Esophagus muscularis mucosa (tissue), 4 donors: ENCODE results near the gene CRIP2. TPM values are rescaled to one million over a fixed set of nuclear protein-coding genes. Genes with fewer than 3 reads are reported as not detected.

Experiments used
- DNase-seq: peaks from one replicate; pipeline ENCODE4 v3.0.0-alpha.2; 2017; ENCODE audit errors: extremely low spot score
- H3K27ac ChIP-seq, 4 donors: fragments of 200-600 bp; sonication (generic); replicated peaks in 1 of 4; 1 replicate in 3 of 4; 2 replicates in 1 of 4; pipeline ENCODE4 v1.5.1; 2016 to 2019; ENCODE audit warnings: mild to moderate bottlenecking in 1 of 4
- H3K27me3 ChIP-seq, 4 donors: fragments of 200-600 bp; sonication (generic); one replicate each; pipeline versions ENCODE4 v1.5.1 to v1.6.0; 2016 to 2019
- H3K36me3 ChIP-seq, 4 donors: fragments of 200-600 bp; sonication (generic); one replicate each; pipeline ENCODE4 v1.5.1; 2016 to 2019
- H3K4me1 ChIP-seq, 4 donors: fragments of 200-600 bp; sonication (generic); one replicate each; pipeline ENCODE4 v1.5.1; 2016 to 2019
- H3K4me3 ChIP-seq, 4 donors: fragments of 200-600 bp; sonication (generic); 1 replicate in 2 of 4; 2 replicates in 2 of 4; pipeline ENCODE4 v1.5.1; 2016 to 2019; ENCODE audit warnings: mild to moderate bottlenecking in 4 of 4, moderate library complexity in 1 of 4
- H3K9me3 ChIP-seq, 4 donors: fragments of 200-600 bp; sonication (generic); 1 replicate in 3 of 4; 2 replicates in 1 of 4; pipeline ENCODE4 v1.5.1; 2016 to 2019
- EP300 ChIP-seq: sonication (generic); formaldehyde crosslinking; IDR thresholded peaks from one replicate; pipeline ENCODE4 v1.6.1; 2017; ENCODE audit warnings: antibody characterized with exemption
- POLR2A ChIP-seq: fragments of 450-650 bp; IDR thresholded peaks from one replicate; pipeline ENCODE4 v1.6.1; 2017; ENCODE audit warnings: antibody characterized with exemption, moderate library complexity, mild to moderate bottlenecking, low read depth
- POLR2AphosphoS5 ChIP-seq, 2 donors: sonication (generic); formaldehyde crosslinking; IDR thresholded peaks; one replicate each; pipeline ENCODE4 v1.6.1; 2017; ENCODE audit warnings: antibody characterized with exemption in 2 of 2
- WGBS: methylation state at CpG from one replicate; pipeline ENCODE4 v1.1.5; 2018; 5-methylcytosine and 5-hydroxymethylcytosine counted together
- intact Hi-C: fragments of 100-400 bp; cut with DNase I; formaldehyde crosslinking; loops from one replicate; pipeline ENCODE4 v1.15.1; 2023
- total RNA-seq, 4 donors: library from RNA; depleted of rRNA; stranded (reverse); fragments of >200 nt; gene quantifications; one replicate each; pipeline versions ENCODE4 v1.1.0 to v1.2.1, GENCODE V29; 2016
- TF ChIP-seq, protein P1 (sequence below), 3 experiments: fragments of 200-600 bp in 2 of 3; fragments of 450-650 bp in 1 of 3; sonication (generic) in 2 of 3; IDR thresholded peaks; one replicate each; pipeline ENCODE4 v1.5.1; 2017 to 2019; ENCODE audit warnings: antibody characterized with exemption in 3 of 3, mild to moderate bottlenecking in 2 of 3, moderate library complexity in 1 of 3

The CRIP2 gene
- total RNA-seq, 4 donors from 2014 or later, result 283 to 578 (median 392) TPM

DNA sequence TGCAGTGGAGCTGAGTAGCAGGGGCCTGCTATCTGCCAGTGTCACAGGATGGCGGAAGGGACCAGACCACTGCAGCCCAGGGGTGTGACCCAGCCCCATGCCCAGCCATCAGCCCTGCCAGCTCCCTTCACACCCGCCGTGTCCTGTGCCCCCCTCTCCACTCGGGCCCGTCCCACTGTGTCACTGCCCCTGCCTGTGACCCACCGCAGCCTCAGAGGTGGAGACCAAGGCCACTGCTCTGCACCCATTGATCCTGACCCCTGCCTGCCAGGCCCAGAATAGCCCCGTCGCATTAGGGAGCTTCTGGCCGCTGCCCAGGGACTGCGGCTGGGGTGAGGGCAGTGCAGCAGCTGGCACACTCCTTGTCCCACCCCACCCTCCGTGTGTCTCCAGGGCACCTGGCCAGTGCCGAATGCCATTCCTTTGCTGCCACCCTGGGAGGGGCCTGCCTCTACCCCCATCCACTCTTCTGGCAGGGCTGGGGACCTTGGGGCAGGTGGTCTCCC lies 2.1 kb upstream of the CRIP2 start:
- peaks cover 77 to 96% (median 94%) of the 10 kb centered on the region in 4 donors for H3K4me1 ChIP-seq
- TF ChIP-seq EP300 (no peak), POLR2AphosphoS5 (IDR thresholded peaks at IDR 0.05) (peak in 1 of 2 donors; percentile 5)
- TF ChIP-seq, protein P1, sequence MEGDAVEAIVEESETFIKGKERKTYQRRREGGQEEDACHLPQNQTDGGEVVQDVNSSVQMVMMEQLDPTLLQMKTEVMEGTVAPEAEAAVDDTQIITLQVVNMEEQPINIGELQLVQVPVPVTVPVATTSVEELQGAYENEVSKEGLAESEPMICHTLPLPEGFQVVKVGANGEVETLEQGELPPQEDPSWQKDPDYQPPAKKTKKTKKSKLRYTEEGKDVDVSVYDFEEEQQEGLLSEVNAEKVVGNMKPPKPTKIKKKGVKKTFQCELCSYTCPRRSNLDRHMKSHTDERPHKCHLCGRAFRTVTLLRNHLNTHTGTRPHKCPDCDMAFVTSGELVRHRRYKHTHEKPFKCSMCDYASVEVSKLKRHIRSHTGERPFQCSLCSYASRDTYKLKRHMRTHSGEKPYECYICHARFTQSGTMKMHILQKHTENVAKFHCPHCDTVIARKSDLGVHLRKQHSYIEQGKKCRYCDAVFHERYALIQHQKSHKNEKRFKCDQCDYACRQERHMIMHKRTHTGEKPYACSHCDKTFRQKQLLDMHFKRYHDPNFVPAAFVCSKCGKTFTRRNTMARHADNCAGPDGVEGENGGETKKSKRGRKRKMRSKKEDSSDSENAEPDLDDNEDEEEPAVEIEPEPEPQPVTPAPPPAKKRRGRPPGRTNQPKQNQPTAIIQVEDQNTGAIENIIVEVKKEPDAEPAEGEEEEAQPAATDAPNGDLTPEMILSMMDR (IDR thresholded peaks at IDR 0.05), result peak in 1 of 3 experiments; percentile 21
- peak overlapping the region; percentile 84 to 99 (median 94) for H3K27ac ChIP-seq
- no peak for DNase-seq
- H3K9me3 ChIP-seq, result no peaks in the 10 kb centered on the region
- intact Hi-C loops, result no loop called here
- H3K36me3 ChIP-seq, result peaks cover 0 to 32% (median 18%) of the 10 kb centered on the region in 4 donors
- WGBS, result 20% methylated on average over 2 of the region's 12 CpGs
- H3K4me3 ChIP-seq, result peak overlapping the region in 1 of 4 donors; percentile 10
- no peaks in the 10 kb centered on the region for H3K27me3 ChIP-seq

DNA sequence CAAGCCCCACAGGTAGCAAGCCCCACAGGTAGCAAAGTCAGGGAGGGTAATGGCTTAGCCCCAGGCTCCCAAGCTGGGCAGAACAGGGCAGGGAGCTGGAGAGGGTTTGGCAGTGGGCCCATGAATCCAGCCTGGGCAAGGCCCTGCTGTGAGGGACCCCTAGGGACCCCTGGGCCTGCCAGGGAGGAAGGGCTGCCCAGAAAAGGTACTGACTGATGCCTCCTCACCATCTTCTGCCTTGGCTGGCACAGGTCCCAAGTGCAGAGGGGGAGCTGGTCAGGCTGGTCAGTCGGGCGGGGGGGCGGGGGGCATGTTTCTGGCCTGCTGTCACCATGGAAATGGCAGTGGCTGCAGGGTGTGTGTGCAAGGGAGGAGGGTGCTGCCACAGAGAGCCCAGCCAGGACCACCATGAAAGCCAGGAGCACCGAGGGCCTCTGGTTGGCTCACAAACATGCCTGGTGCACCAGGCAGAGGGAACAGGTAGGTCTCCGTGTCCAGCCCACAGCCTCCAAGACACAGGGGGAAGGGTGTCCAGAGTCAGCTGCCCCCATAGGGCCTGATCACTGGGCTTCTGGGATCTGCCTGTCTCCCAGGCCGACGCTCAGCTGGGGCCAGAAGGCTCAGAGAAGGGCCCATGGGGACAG lies 1.5 kb upstream of the CRIP2 start:
- Histone ChIP-seq H3K27ac (peak overlapping the region; percentile 84 to 99 (median 94)), H3K9me3 (no peaks in the 10 kb centered on the region), H3K4me3 (peak overlapping the region; percentile 94 to 99 (median 98)), H3K36me3 (peaks cover 0 to 27% (median 17%) of the 10 kb centered on the region in 4 donors), H3K27me3 (no peaks in the 10 kb centered on the region), H3K4me1 (peaks cover 75 to 94% (median 92%) of the 10 kb centered on the region in 4 donors)
- TF ChIP-seq POLR2A (no peak), EP300 (no peak), POLR2AphosphoS5 (IDR thresholded peaks at IDR 0.05) (no peak)
- TF ChIP-seq, protein P1 (IDR thresholded peaks at IDR 0.05), result no peak
- no CpG with 5 or more reads among the region's 7 CpGs for WGBS
- intact Hi-C loops, result no loop called here
- no peak for DNase-seq

DNA sequence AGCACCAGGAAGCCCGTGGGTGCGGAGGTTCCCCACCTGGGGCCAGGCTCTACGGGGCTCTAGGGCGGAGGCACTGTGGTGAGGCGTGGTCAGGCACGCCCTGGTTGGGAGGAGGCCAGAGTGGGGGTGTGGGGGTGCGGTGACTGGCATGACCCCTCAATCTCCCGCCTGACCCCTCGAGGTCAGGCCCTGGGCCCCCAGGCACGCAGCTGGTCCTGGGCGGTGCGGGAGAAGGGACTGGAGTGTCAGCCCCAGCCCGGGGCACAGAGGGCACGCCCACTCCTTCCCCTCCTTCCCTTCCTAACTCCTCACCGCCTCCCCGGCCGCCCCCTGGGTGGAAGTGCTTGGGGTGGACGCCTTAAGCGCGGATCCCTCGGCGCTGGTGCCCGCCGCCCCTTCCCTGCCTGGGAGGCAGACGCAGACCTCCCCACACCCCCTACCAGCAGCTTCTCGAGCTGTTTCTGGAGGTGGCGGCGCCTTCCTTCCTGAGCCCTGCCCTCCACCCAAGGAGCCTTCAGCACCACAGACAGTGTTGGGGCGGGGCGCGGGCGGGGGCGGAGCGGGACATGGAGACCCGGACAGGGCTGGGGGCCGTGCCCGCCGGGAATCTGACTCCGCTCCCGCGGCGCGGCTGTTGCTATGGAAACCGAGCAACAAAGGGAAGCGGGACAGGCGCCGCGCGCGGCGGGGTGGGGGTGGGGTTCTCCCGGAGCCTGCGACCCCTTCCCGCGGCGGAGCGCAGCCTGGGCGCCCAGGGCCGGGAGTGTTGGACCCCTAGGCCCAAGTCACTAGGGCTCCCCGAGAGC lies 741 bp upstream of the CRIP2 start:
- Histone ChIP-seq H3K27ac (peak overlapping the region; percentile 84 to 99 (median 94)), H3K27me3 (no peaks in the 10 kb centered on the region), H3K4me1 (peaks cover 75 to 94% (median 92%) of the 10 kb centered on the region in 4 donors), H3K9me3 (no peaks in the 10 kb centered on the region), H3K4me3 (peak overlapping the region; percentile 94 to 99 (median 98)), H3K36me3 (peaks cover 0 to 29% (median 22%) of the 10 kb centered on the region in 4 donors)
- DNase-seq, result peak; percentile 95
- TF ChIP-seq, protein P1 (IDR thresholded peaks at IDR 0.05), result no peak
- TF ChIP-seq POLR2A (no peak), EP300 (no peak), POLR2AphosphoS5 (IDR thresholded peaks at IDR 0.05) (peak; percentile 35 to 58)
- intact Hi-C loops, result no loop called here
- 0% methylated on average over 15 of the region's 60 CpGs for WGBS

DNA sequence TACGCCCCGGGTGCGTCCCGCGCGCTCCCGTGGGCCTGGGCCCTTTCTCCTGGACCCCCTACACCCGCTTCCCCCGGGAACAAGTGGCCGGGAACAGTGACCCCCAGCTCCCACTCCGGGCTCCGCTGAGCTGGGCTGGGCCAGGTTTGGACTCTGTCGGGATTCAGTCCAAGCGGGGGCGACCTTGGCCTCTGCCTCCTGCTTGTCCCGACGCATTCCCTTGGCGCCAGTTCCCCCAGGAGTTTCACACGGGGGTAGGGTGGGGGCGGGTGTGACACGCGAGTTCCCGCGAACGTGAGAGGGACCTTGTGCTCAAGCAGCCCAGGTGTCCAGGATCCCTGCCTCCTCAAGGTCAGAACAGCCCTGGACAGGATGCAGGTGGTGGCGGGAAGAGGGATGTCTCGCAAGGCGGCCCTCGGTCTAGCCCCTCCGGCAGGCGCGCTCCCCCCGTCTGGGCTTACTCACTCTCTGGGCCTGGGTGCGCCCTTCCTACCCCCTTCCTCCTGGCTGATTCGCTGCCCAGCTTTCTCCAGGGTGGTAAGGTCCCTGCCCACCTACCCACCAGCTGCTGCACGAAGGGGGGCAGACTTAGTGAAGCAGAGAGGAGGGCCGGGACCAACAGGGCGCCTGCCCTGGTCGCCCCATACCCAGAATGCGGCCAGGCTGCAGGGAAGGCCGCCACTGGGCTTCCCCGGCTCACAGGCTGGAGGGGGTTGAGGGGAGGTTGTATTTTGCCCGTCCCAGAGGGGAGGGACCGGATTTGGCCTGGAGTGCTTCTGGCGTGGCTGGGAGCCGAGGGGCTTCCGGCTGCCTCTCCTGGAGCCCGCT lies 862 bp downstream of the CRIP2 start:
- DNase-seq, result no peak
- TF ChIP-seq POLR2AphosphoS5 (IDR thresholded peaks at IDR 0.05), result peak in 1 of 2 donors; percentile 57
- no peak for TF ChIP-seq EP300
- Histone ChIP-seq H3K27me3 (peaks cover 0 to 3% (median 0%) of the 10 kb centered on the region in 4 donors), H3K27ac (peak overlapping the region; percentile 92 to 99 (median 94)), H3K4me1 (peaks cover 68 to 94% (median 92%) of the 10 kb centered on the region in 4 donors), H3K36me3 (peaks cover 3 to 32% (median 24%) of the 10 kb centered on the region in 4 donors), H3K4me3 (peak overlapping the region; percentile 94 to 99 (median 98)), H3K9me3 (no peaks in the 10 kb centered on the region)
- 7% methylated on average over 5 of the region's 48 CpGs for WGBS
- intact Hi-C loops, result no loop called here
